ENCODE results near the gene NSD1. TPM values are rescaled to one million over a fixed set of nuclear protein-coding genes. Genes with fewer than 3 reads are reported as not detected.
"Not testable (repeated sequence)": the region's sequence is repeated elsewhere in the genome, so short reads cannot be mapped to it uniquely, and the experiment has no call there.

NSD1 gene
- total RNA-seq, 1 donor from 2014 or later = 111 TPM

DNA sequence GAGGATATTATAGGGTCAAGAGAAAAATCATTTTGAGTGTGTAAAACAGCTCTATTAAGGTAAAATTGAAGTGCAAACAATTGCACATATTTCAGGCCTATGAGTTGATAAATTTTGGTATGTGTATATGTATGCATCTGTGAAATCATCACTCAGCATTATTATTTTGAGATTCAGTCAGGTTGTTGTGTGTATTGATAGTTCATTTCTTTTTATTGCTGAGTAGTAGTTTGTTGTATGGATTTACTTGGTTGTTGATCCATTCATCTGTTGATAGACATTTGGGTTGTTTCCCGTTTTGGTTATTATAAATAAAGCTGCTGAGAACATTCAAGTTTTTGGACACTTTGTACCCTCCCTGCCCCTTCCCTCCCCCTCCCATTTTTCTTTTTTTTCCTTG lies 119.7 kb downstream of the NSD1 start:
- TF ChIP-seq, protein P1, sequence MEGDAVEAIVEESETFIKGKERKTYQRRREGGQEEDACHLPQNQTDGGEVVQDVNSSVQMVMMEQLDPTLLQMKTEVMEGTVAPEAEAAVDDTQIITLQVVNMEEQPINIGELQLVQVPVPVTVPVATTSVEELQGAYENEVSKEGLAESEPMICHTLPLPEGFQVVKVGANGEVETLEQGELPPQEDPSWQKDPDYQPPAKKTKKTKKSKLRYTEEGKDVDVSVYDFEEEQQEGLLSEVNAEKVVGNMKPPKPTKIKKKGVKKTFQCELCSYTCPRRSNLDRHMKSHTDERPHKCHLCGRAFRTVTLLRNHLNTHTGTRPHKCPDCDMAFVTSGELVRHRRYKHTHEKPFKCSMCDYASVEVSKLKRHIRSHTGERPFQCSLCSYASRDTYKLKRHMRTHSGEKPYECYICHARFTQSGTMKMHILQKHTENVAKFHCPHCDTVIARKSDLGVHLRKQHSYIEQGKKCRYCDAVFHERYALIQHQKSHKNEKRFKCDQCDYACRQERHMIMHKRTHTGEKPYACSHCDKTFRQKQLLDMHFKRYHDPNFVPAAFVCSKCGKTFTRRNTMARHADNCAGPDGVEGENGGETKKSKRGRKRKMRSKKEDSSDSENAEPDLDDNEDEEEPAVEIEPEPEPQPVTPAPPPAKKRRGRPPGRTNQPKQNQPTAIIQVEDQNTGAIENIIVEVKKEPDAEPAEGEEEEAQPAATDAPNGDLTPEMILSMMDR (IDR thresholded peaks at IDR 0.05; ENCODE audit: unreplicated experiment) = no peak
- Mint-ChIP-seq H3K4me3 (ENCODE audit: unreplicated experiment) (peak overlapping the region; percentile 35), H3K27me3 (ENCODE audit: unreplicated experiment) (no peaks in the 10 kb centered on the region), H3K9me3 (ENCODE audit: unreplicated experiment) (no peaks in the 10 kb centered on the region), H3K27ac (ENCODE audit: unreplicated experiment) (peak overlapping the region; percentile 16), H3K36me3 (ENCODE audit: low read depth, unreplicated experiment) (peaks cover 30% of the 10 kb centered on the region), H3K4me1 (ENCODE audit: unreplicated experiment) (no peaks in the 10 kb centered on the region)
- no peak for DNase-seq (ENCODE audit: low spot score)

- H3K27ac Mint-ChIP-seq (ENCODE audit: unreplicated experiment) = no peak overlapping the region
- no peaks in the 10 kb centered on the region for H3K4me1 Mint-ChIP-seq (ENCODE audit: unreplicated experiment)
- peaks cover 35% of the 10 kb centered on the region for H3K36me3 Mint-ChIP-seq (ENCODE audit: low read depth, unreplicated experiment)
- DNase-seq (ENCODE audit: low spot score) = no peak
- H3K4me3 Mint-ChIP-seq (ENCODE audit: unreplicated experiment) = no peak overlapping the region
- TF ChIP-seq, protein P1 (IDR thresholded peaks at IDR 0.05; ENCODE audit: unreplicated experiment) = no peak
- no peaks in the 10 kb centered on the region for H3K9me3 Mint-ChIP-seq (ENCODE audit: unreplicated experiment)
- no peaks in the 10 kb centered on the region for H3K27me3 Mint-ChIP-seq (ENCODE audit: unreplicated experiment)
These were observed 122.7 kb downstream of the NSD1 start for GRCh38 chr5:177256296-177256695.

DNA sequence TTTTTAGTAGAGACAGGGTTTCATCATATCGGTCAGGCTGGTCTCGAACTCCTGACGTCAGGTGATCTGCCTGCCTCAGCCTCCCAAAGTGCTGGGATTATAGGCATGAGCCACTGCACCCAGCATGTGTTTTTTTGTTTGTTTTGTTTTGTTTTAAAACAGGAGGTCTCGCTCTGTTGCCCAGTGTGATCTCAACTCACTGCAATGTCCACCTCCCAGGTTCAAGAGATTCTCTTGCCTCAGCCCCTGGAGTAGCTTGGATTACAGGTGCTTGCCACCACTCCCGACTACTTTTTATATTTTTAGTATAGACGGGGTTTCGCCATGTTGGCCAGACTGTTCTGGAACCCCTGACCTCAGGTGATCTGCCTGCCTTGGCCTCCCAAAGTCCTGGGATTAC lies 125.1 kb downstream of the NSD1 start:
- not testable (repeated sequence) for H3K4me3 Mint-ChIP-seq (ENCODE audit: unreplicated experiment); H3K4me1 Mint-ChIP-seq (ENCODE audit: unreplicated experiment); DNase-seq (ENCODE audit: low spot score); H3K27me3 Mint-ChIP-seq (ENCODE audit: unreplicated experiment); H3K9me3 Mint-ChIP-seq (ENCODE audit: unreplicated experiment); H3K27ac Mint-ChIP-seq (ENCODE audit: unreplicated experiment)
- peaks cover 36% of the 10 kb centered on the region for H3K36me3 Mint-ChIP-seq (ENCODE audit: low read depth, unreplicated experiment)

- H3K27me3 Mint-ChIP-seq (ENCODE audit: unreplicated experiment) = no peaks in the 10 kb centered on the region
- no peaks in the 10 kb centered on the region for H3K9me3 Mint-ChIP-seq (ENCODE audit: unreplicated experiment)
- no peaks in the 10 kb centered on the region for H3K4me1 Mint-ChIP-seq (ENCODE audit: unreplicated experiment)
- no peak overlapping the region for H3K27ac Mint-ChIP-seq (ENCODE audit: unreplicated experiment)
- H3K4me3 Mint-ChIP-seq (ENCODE audit: unreplicated experiment) = no peak overlapping the region
- TF ChIP-seq, protein P1 (IDR thresholded peaks at IDR 0.05; ENCODE audit: unreplicated experiment) = no peak
- H3K36me3 Mint-ChIP-seq (ENCODE audit: low read depth, unreplicated experiment) = peaks cover 37% of the 10 kb centered on the region
- DNase-seq (ENCODE audit: low spot score) = no peak
These were observed 127.4 kb downstream of the NSD1 start for GRCh38 chr5:177260961-177261360.

GRCh38 chr5:177261510-177261909 lies 127.9 kb downstream of the NSD1 start:
- no peak for DNase-seq (ENCODE audit: low spot score)
- Mint-ChIP-seq H3K4me1 (ENCODE audit: unreplicated experiment) (no peaks in the 10 kb centered on the region), H3K27ac (ENCODE audit: unreplicated experiment) (no peak overlapping the region), H3K36me3 (ENCODE audit: low read depth, unreplicated experiment) (peaks cover 41% of the 10 kb centered on the region), H3K4me3 (ENCODE audit: unreplicated experiment) (no peak overlapping the region), H3K27me3 (ENCODE audit: unreplicated experiment) (no peaks in the 10 kb centered on the region), H3K9me3 (ENCODE audit: unreplicated experiment) (no peaks in the 10 kb centered on the region)
- TF ChIP-seq, protein P1 (IDR thresholded peaks at IDR 0.05; ENCODE audit: unreplicated experiment) = no peak

DNA sequence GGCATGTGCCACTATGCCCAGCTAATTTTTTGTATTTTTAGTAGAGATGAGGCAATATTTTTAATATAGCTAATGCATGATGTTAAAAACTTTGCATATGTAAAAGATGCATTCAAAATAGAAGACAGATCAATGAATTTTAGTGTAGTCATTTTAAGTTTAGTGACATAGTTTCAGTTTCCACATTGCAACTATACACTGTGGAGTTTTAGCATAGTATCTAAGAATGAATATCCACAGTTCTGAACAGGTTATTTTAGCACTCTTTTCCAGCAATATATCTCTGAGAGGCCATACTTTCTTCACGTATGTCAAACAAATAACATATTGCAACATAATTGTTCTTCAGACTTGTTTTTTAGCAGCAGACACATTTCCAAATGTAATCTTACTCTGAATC lies 130.6 kb downstream of the NSD1 start:
- Mint-ChIP-seq H3K36me3 (ENCODE audit: low read depth, unreplicated experiment) (peaks cover 39% of the 10 kb centered on the region), H3K4me3 (ENCODE audit: unreplicated experiment) (no peak overlapping the region), H3K27me3 (ENCODE audit: unreplicated experiment) (no peaks in the 10 kb centered on the region), H3K27ac (ENCODE audit: unreplicated experiment) (no peak overlapping the region), H3K4me1 (ENCODE audit: unreplicated experiment) (no peaks in the 10 kb centered on the region), H3K9me3 (ENCODE audit: unreplicated experiment) (no peaks in the 10 kb centered on the region)
- TF ChIP-seq, protein P1 (IDR thresholded peaks at IDR 0.05; ENCODE audit: unreplicated experiment) = no peak
- no peak for DNase-seq (ENCODE audit: low spot score)

All from endothelial cell (in vitro differentiated cells).